IPS-NIHi7 (cell line): Measurements from ENCODE around the gene IKZF1.

Source experiments
- DNase-seq: peaks from one replicate; pipeline ENCODE4 v3.0.0; 2012; ENCODE audit warnings: mixed read lengths; ENCODE audit errors: extremely low spot score

The IKZF1 gene

DNA sequence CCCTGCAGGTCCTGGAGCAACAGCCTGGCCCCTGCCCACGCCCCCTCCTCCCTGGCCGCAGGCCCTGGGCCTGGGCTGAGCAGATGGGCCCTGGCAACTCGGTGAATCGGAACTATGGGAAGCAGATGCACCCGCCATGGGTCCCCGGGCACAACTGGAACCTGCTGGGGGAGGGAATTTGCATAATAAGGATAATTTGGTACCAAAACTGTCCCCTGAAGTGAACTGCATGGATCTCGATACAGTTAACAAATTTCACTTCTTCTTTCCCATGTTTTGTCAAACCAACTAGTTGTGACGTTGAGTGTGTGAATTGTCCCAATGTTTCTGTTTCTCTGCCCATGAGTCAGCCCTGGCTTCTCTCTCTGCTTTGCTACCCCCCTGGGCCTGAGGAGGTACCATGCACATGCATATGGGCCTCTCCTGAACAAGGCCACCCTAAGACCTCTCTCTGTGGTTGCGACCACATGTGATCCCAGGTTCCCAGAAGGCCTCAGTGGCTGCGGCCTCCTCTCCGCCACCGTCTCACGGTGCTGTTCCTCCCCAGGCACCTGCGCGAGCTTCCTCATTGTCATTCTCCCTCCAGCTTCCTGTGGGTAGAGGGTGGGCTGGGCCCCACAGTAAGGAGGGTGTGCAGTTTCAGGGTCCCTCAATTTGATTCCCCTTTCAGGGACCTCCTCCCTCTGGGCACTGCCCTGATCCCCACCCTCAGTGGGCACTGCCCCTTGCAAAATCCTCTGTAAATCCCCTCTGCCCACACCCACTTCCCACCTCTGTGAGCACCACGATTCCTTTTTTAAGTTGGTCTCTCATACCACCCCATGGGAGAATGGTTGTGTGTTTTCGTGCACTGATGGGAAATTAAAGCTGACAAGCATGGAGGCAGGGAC is 105.6 kb downstream of the IKZF1 start:
- DNase-seq = no peak

DNA sequence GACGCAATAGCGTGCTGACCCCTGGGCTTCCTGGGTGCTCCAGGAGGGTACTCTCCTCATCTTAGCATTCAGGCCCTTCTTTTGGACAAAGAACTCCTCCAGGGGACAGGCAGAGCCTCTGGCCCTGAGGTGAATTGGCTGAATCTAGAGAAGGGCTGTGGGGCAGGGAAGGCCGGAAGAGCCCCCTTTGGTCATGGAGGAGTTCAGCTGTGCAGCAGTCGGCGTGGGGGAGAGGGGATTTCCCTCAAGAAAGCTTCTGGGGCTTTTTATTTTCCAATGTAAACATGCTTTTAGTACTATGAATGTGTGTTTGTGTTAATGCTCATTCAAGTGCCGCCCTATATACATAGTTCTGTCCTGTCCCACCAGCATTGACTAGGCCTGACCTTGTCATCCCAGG is 106.8 kb downstream of the IKZF1 start:
- no peak for DNase-seq

GRCh38 chr7:50412973-50413372 is 108.5 kb downstream of the IKZF1 start:
- DNase-seq = no peak

- DNase-seq = no peak
Measured at GRCh38 chr7:50413561-50413960, 109.0 kb downstream of the IKZF1 start.

DNA sequence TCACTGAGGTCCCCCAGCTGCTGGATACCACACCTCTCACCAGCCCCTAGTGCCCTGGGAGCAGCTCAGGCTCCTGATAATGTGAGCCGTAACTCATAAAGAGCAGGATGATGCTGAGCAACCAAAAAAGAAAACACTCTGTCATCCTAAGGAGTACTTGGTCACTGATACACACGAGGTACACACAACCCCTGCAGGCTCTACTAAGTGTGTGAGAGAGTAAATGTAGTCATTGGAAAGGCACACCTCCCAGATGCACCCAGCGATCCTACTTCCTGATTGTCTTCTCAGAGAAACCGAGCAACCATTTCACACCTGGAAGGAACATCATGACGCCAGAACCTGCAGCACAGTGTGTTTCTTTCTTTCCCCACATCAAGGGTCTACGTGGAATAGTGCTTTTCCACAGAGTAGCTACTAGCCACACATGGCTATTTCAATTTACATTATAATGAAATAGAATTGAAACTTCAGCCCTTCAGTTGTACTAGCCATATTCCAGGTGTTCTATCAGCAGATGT is 111.4 kb downstream of the IKZF1 start:
- DNase-seq = no peak

DNA sequence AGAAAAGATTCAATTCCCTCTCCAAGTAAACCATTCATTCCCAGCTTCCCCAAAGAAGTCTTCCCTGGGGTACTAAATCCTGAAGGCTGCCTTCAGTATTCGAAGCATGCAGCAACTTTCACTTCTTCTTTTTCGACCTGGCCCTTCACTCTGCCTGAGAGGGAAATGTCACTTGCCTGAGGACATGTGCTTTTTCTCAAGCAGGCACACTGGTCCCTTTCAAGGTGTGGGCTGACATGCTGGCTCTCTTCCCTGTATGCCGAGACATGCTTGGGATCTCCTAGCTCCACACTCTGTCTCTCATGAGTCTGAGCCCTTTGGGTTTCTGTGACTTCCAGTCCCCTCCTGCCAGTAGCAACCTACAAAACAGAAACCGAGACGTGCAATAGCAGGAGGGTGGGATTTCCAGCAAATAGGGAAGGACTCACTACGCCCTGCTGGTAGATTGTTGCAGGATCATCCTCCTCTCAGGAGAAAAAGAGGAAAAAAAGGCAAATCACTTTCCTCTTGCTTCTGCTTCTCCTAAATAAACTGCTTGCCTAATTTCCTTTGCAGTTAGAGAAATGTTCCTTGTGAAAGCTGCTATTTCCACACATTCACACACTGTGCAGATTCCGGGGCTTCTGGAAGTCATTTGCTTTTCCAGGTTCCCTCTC is 112.1 kb downstream of the IKZF1 start:
- DNase-seq = no peak

DNA sequence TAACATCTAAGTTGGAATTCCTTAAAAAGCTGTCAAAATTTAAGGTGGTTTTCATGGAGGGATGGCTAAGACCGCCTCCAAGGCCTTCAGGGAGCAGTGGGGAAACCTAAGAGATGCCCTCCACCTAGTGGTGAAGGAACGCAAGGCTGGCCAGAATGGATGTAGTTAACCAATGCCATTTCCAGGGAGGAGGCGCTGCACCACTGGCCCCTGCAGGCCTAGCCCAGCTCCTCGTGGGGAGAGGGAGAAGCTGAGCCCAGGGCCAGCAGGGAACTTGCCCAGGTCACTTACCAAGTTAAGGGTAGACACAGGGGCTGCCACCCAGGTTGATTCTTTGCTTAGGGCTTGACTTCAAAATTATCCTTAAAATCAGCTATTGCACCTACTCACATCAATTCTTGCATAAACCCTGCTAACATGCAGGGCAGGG is 113.6 kb downstream of the IKZF1 start:
- DNase-seq = peak; percentile 90

DNA sequence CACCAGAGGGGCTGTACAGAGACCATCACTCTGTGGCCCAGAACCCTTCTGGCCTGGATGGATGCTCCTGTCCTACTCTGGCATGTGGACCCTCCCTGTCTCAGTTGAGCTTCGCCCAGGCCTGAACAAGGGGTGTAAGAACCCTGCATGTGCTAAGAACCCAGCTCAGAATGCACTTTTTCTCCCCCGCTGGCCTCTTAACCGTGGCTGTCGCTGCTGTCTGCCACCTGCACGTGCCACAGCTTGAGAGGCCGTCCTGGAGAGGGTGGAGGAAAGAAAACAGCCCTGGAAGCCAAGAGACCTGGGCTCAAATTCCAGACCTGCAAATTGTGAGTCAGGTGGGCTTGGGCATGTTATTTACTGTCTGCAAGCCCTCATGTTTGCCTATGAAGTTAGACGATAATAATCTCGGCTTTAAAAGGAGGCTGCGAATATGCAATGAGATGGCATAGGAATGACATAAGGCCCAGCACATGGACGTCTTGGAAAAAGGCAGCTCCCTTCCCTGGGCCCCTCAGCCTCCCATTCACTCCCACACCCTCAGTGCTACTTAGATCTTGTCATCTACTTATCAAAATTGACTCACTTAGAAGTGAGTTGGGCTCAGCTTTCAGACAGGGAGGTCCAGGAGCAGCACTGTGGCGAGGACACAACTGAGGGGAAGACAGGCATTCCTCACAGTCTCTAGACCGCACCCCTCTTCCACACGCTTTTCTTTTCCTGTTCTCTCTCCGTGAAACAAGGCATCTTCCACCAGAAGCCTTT is 114.2 kb downstream of the IKZF1 start:
- DNase-seq = no peak

- no peak for DNase-seq
Measured at GRCh38 chr7:50421043-50421442, 116.5 kb downstream of the IKZF1 start.

DNA sequence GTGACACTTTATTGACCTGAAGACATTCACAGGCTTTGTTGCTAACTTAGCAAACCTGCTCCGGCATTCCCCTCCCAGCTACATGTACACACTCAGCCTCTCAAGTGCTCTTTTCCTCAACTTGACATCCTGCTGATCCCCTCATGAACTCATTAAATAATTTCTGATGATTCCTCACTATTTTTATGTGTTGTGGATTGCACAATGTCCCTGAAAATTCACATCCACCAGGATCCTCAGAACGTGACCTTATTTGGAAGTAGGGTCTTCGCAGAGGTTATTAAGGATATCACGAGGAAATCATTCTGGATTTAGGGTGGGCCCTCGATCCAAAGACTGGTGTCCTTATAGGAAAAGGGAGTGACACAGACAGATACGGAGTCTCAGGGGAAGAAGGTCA is 118.3 kb downstream of the IKZF1 start:
- no peak for DNase-seq

DNA sequence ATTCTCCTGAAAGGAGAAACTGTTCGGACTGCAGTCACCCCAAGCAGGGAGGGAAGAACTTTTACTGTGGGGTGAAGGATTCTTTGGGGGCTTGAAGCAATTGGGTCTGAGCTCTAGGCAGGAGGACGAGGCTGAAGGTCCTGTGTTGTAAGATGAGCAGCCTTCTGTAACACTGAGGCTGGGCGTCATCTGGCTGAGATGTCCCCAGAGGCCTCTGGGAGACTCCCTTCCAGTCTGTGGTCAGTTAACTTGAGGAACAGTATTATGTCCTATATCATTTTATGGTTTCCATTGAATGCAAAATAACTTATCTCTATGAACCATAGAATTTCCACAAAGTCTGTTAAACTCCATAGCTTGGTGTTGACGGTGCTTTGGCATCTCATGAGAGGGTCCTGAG is 119.3 kb downstream of the IKZF1 start:
- no peak for DNase-seq

DNA sequence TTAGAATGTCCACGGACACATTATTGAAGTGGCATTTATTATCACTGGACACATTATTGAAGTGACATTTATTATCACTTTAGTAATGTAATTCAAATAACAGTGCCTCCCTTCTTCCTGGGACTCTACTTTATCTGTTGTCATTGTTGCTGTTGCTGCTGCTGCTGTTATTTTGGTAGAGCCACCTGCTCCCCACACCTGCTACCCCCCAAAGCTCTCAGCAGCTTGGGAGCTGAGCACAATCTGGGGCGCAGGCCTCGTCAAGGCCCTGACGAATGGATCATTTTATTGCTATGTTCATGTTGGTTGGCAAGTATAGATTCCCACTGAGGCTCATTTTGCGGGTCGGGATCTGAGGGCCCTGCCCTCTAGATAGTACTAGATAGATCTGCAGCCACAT is 120.8 kb downstream of the IKZF1 start:
- no peak for DNase-seq

DNA sequence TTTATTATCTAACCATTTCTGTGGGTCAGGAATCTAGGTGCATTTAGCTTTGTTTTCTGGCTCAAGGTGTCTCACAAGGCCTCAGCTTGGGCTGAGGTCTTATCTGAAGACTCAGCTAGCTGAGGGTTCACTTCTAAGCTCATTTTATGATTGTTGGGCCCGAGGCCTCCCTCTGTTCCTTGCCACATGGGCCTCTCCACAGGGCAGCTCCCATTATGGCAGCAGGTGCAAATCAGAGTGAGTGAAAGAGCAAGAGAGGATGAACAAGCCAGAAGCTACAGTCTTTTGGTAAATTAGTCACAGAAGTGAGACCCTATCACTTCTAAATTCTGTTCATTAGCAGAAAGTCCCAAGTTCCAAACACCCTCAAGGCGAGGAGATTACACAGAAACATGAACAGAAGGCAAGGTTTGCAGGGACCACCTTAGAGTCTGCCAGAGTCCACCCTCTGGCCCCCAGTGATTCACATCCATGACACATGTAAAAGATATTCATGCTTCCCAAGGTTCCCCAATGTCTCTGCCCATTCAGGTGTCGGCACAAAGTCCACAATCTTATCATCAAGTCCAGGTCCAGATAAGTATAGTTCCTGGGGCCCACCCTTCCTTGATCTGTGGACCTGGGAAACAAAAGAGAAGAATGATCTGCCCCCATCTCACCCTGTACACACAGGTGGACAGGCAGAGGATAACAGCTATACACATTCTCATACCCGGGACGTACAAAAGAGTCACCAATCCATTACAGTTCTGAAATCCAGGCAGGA is 121.9 kb downstream of the IKZF1 start:
- DNase-seq = no peak

DNA sequence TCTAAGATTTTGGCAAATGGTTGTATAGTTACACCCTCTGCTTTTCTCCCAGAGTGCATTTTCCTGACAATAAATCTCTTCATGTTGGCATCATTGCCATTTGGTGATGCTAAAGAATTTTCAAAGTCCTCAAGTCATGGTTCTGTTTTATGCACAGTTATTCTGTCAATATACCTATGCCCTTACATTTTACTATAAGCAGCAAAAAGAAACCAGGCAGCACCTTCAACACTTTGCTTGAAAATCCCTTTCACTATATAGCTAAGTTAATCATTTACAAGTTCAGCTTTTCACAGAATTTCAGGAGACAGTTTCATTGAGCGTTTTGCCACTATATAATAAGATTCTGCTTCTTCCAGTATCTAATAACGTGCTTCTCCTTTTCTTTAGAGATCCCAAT is 123.0 kb downstream of the IKZF1 start:
- DNase-seq = no peak

- no peak for DNase-seq
Measured at GRCh38 chr7:50428911-50429310, 124.4 kb downstream of the IKZF1 start.

- no peak for DNase-seq
Measured at GRCh38 chr7:50431316-50431715, 126.8 kb downstream of the IKZF1 start.

- no peak for DNase-seq
Measured at GRCh38 chr7:50431722-50432305, 127.3 kb downstream of the IKZF1 start.

DNA sequence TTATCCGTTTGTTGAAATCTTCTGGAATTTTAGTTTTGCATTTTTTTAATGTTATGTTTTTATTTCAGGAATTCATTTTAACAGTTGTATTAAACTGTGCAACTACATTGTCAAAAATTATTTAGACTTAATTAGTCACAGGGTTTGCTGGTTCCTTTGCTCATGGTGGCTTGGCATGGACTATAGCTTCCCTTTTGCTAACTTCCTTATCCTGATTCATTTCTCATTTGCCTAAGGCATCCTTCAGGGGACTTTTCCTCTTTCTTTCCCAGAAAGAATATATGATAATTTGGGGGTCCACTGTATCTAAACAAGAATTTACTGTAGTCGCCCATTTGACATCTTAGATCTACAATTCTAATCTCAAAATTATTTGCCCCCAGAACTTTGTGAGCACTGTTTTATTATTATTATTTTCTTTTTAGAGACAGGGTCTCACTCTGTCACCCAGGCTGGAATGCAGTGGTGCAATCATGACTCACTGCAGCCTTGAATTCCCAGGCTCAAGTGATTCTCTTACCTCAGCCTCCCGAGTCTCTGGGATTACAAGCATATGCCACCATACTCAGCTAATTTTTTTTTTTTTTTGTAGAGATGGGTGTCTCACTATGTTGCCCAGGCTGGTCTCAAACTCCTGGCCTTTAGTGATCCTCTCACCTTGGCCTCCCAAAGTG is 131.8 kb downstream of the IKZF1 start:
- DNase-seq = no peak

DNA sequence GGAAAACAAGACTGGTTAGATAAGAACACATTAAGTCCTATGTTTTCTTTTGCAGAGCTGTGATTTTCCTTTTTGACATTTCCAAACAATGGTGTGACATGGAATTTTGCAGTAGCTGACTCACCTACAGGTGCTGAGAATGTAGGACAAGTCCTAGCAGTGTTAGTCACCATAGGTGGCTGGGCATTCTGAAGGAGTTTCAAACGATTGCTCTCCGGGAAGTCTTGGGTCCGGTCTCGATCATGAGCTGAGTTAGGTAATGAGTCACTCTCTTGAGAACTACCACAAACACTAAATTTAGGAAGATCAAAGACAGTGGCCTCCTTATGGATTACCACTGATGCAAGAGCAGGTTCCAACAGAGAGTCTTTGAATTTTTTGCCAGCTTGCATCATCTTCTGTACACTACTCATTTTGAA is 142.0 kb downstream of the IKZF1 start:
- no peak for DNase-seq

DNA sequence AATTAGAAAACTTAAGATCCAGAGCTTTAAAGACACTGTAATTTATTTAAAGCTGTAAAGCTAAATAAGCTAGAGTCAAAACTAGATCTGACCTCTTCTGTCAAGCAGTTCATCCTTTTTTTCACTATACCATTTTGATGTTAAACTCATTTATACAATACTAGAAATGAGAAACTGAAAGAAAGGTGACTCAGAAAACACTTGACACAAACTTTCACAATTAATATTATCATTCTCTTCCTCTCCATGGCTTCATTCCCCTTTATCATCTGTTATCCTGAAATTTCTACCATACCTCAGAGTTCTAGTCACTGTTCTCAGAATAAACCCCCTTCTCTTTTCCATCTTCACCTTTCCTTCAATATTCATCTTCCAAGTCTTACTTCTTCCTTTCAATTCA is 144.3 kb downstream of the IKZF1 start:
- no peak for DNase-seq

DNA sequence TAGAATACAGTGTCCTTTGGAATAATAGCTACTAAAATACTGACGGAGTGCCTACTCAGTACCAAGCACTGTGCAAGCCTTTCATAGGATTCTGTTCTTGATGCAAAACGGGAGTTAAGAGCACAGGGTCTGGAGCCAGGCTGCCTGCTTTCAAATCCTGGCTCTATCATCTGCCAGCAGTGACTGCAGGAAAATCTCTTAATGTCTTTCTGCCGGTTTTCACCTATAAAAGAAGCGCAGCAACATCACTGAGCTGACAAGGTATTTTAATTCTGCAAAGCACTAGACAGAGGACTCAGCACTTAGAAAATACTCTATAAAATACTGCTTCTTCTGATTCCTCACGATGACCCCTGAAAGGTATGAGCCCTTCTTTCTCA is 145.0 kb downstream of the IKZF1 start:
- DNase-seq = no peak
